Erythroblast (primary cell): Measurements from ENCODE around the gene CCDC33.

Experiments
- GATA1 ChIP-seq: IDR thresholded peaks from 2 replicates; pipeline ENCODE4 v1.6.1; 2011; ENCODE audit warnings: low read depth, mild to moderate bottlenecking, control low read depth, low read length, moderate library complexity
- POLR2A ChIP-seq: IDR thresholded peaks from 2 replicates; pipeline ENCODE4 v1.6.1; 2011; ENCODE audit warnings: mild to moderate bottlenecking, low read length

- no peak for TF ChIP-seq POLR2A
- TF ChIP-seq GATA1: no peak
Observed at GRCh38 chr15:74202452-74203401, 33.4 kb upstream of the CCDC33 start, which contains the start of gene STRA6.
